Measurements from ENCODE around the gene KIDINS220.

The KIDINS220 gene

DNA sequence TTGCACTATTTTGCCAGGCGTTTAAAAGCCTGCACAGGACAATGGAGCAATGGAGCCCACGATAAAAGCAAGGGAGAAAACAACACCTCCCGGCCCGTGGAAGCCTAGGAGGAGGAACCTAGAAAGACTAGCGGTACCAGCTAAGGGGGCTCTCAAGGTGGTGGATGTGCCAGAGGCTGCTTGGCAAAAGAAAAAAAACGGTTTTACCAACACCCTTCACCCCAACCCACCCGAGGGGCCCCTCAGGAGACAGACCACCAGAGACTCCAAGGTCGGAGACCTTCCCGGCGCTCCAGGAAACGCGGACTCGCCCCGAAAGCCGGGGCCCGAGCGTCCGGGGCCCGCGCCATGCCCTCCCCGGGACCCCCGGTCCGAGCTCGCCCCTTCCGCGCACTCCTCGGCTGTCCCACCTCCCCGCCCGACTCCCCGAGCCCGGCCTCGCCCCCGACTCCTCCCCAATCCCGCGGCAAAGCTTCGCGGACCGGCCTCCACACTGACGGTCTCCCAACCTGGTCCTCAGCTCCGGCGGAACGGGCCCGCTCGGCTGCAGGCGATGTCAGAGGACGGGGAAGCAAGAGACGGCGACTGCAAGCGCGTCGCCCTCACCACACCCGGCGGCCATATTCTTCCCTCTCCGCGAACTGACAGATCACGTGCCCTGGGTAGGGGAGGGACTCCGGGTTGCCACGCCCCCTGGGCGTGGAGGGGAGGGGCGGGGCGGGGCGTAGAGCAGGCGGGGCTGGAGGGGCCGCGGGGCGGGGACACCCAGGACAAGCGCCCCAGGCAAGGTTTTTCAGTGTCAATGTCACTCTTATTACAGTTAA is at the start of gene KIDINS220:
KIDINS220 (minus strand) TSS at position 643 of the 824 bp plus-strand sequence. CDS start 10,520 bp downstream, outside the sequence.
- DNase-seq (ENCODE audit: low read depth in 2 of 2) = peak; percentile 72 to 77

DNA sequence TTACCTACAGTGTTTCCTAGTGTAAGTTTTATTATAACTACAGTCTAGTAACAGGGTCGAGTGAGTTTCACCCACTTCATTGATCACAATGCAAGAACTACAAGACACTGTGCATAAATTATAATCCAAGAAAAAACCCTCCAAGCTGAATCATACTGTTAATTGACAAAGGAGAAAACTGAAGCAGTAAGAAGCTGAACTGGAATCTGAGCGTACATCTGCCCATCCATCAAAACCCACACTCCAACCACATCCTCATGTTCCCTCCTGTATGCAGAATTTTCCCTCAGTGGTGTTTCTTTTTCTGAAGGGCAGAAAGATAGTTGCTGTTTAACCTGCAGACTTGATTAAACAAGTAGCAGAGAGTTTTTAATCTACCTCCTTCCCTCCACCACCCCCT is 49.5 kb upstream of the KIDINS220 start:
- DNase-seq (ENCODE audit: low read depth in 2 of 2) = no peak

DNA sequence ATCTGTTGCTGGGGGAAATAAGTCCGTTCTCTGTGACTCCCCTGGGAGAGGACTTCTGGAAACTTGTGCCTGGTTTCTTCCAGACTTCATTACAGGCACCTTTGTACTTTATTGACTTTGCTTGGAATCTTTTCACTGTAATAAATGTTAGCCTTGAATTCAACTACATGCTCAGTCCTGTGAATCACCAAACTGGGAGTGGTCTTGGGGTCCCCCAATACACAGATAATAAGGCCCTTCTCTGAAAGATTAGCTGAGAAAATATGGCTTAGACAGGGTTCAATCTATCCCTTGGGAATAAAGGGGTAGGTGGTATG is 48.7 kb upstream of the KIDINS220 start:
- DNase-seq (ENCODE audit: low read depth in 2 of 2) = no peak

DNA sequence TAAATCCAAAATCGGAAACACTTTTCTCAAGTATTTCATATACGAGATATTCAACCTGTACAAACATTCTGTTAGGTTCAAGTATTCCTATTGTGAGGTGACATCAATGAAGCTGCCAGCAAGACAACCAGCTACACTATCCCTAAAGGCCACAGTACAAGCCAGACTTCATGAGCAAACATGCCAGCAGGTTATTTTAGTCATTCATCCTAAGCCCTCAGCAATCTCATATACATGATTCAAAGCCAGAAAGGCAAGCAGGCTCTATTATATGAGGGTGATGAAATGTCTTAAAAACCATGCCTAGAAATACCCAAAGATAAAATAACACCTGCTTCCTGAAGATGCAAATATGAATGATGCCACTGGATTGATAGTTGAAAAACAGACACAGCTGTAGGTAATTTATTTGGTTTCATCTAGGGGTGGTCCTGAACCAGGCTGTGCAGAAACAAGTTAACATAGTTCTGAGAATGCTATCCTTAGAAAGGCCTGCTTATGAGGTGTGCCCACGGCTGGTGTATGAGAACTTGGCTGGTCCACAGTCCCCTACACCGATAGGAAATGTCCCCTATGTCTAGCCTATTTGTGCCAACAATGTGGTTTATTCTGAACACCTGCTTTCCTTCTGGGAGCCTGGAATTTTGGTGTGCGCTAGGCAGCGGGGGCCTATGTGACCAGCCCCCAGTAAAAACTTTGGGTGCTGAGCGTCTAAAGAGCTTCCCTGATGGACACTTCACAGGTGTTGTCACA is 48.2 kb upstream of the KIDINS220 start:
- DNase-seq (ENCODE audit: low read depth in 2 of 2) = no peak

DNA sequence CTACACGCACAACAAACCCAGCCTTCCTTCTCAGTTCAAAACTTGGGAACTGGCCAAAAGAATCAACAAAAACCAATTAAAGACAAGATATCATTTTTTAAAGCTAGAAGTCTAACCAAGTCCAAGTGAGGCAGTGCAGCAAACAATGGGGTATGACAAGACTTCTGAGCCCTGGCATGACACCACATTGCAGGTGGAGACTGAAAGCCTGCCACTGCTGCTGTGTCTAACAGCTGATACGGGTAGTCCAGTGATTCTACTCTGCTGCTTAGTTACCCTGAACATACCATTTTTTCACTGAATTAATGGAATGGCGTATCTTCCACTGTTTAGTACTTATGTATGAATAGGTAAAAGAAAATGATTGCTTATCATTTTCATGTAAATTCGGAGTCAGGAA is 47.4 kb upstream of the KIDINS220 start:
- DNase-seq (ENCODE audit: low read depth in 2 of 2) = no peak

DNA sequence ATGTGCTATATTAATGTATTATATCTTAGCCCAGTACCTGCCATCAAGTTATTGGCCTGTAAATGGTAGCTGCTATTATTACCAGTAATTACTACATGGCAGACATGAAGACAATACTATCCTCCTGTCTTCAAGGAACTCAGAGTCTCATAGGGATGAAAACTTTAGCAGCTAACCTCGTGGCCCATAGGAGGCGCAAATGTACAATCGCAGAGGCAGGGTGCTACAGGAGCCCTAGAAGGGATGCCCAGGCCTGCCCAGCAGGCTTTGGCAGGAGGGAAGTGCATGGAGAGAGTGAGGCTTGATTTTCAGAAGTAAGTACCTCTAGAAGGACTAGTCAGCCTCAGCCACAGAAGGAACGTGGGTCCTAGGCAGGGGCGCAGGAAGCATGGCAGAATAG is 44.7 kb upstream of the KIDINS220 start:
- DNase-seq (ENCODE audit: low read depth in 2 of 2) = no peak

DNA sequence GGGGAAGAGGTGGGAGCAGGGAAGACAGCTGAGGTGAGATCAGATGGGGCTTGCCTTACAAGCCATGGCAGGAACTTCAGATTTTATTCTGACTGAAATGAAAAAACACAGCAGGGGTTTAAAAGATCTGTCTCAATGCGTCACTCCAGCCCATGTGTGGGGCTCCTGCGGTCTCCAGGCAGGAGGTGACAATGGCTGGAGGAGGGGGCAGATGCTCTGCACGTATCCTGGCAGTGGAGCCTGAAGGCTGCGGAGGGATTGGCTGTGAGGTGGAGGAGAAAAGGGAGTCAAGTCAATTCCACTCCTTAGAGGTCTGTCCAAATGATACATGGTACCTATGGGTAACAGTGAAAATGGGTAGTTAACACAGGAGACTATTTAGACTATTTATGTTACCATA is 40.5 kb upstream of the KIDINS220 start:
- DNase-seq (ENCODE audit: low read depth in 2 of 2) = no peak

DNA sequence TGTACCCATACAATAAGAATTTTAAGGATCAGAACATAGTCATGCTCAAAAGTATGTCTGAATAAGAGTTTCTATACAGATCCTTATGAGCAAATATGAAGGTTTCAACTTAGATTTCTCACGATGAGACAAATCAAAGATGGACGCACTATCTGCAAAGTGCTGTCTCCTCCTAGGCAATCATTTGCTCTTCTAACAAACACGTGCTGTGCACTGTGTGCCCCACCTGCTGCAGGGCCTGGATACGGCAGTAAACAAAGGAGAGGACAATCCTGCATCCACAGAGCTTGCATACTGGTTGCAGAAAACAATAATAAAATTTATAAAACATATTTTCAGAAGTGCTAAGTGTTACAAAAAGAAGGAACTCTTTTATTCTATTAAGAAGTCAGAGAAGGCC is 39.9 kb upstream of the KIDINS220 start:
- DNase-seq (ENCODE audit: low read depth in 2 of 2) = no peak

DNA sequence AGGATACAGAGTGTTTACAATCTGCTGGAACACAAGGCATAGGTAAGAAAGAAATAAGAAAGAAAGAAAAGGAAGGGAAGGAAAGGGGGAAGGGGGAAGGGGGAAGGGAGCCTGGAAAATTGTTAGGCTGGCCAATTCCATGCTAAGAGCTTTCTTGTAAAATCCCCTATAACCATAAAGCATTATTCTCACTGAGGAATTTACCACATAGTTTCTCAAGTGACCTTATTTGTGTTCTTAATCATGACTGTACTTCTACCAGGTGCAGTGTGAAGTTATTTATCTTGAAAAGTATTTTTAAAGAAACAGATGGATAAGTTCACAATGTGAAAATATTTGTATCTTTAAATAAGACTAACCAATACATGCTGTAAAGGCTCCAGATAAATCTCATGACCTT is 39.2 kb upstream of the KIDINS220 start:
- DNase-seq (ENCODE audit: low read depth in 2 of 2) = no peak

DNA sequence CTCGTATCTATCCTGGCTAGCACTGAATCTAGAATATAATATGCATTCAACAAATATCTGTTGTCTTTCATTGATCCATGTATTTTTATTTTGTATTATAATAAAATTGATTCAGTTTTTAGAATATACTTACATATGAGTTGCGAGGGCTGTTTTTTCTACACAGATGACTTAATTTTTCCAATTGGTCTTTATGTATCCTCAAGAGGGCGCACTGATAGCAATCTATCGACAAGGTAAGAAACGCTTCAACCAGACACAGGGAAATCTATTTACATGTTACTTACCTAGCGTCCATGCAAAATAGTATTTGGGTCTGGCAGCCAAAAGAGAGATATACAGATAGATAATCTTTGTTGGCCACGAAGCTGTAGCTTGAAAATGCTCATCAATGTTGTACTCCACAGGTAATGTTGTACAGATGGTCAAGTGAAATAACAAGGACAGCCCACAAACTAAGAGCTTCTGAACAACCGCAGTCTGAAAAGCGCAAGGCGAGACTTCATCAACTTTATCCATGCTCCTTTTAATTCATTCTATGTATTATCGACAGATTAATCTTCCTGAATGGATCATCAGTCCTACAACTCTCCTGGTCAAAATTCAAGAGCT is 35.5 kb upstream of the KIDINS220 start:
- no peak for DNase-seq (ENCODE audit: low read depth in 2 of 2)

DNA sequence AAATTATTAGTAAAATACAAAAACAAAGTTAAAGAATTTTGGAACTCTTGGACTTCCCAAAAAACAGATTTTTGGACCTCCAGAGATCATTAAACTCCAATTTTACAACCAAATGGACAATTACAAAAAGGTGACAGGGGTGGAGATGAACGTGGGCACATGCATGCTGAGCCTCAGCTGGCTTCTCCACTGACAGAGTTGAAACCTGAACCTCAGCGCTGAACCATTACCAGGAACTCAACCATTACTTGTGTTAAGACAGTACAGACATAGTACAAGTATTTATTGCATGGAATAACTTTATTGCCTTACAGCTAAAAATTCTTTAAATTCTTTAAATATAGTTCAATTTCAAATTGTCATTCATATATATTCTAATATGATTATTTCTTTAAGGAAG is 33.0 kb upstream of the KIDINS220 start:
- no peak for DNase-seq (ENCODE audit: low read depth in 2 of 2)

DNA sequence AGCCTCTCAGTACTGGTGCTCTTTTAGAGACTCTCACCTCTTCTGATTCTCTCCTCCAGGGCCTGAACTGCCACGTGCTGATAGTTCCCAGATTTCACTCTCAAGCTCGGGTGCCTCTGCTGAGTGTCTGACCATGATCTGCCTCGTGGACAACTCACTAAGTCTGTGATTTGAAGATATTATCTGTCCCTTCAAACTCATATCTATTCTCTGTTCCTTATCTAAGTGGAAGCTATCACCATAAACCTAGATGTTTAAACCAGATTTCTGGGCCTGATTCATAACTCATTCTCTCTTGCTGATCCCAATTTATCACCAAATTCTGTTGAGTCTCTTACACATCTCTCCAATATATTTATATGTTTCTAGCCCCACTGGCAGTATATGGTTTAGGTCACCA is 29.9 kb upstream of the KIDINS220 start:
- no peak for DNase-seq (ENCODE audit: low read depth in 2 of 2)

DNA sequence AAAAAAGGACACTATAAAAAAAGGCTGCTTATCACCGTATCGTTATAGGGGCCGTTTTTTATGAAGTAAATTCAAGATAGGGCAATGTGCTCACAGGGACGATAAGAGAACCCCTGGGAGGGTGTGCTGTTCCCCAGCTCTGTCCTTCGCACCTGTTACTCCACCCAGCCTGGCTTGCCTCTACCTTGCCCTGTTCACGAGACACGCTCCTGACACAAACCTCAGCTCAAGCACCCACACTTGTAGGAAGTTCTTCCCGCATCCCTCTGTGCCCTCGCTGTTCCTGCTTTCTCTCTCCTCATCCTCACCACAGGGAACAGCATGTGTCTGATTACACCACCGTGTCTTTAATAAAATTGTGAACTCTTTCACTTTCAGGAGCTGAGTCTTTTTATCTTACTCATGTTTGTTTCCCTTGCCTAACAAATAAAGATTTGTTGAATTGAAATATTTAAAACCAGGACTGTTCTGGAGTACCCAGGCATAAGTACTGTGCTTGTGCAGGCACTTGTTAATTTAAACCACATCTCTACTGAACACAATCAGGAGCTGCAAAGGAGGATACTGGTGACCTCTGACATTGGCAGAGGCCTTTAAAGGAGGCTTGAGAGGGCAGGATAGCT is 26.0 kb upstream of the KIDINS220 start:
- no peak for DNase-seq (ENCODE audit: low read depth in 2 of 2)

DNA sequence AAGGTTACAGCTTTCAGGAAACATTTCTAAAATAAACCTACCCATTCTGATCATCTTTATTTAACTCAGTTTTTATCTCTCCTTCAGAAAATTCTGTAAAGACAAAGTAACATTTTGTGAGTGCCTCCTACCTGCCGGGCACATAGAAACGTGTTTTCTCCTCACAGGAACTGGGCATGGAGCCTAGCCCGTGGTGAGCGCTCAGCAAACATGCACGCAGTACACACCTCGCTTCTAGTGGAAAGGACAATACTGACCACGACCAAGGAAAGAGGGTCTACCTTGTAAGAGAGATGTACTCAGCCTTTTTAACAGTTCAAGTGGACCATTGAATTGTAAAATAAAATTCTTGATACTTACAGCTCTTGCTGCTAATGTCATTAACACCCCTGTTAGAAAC is 24.8 kb upstream of the KIDINS220 start:
- DNase-seq (ENCODE audit: low read depth in 2 of 2) = no peak

DNA sequence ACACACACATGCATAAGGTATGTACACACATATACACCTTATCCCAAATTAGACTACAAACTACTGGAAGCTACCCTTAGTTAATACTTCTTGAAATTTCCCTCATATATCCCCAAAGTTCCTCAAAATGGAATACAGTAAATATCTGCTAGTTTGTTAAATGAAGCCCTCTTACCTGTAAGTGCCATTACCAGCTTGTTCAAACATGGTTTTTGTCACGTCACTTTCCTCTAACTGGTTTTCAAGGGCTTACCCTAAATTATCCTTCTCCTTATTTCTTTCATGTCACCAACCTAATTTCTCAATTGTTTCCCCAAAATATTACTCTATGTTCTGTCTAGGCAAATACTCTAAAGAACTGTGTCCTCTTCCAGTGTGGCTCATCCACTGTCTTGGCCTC is 24.4 kb upstream of the KIDINS220 start:
- DNase-seq (ENCODE audit: low read depth in 2 of 2) = no peak

DNA sequence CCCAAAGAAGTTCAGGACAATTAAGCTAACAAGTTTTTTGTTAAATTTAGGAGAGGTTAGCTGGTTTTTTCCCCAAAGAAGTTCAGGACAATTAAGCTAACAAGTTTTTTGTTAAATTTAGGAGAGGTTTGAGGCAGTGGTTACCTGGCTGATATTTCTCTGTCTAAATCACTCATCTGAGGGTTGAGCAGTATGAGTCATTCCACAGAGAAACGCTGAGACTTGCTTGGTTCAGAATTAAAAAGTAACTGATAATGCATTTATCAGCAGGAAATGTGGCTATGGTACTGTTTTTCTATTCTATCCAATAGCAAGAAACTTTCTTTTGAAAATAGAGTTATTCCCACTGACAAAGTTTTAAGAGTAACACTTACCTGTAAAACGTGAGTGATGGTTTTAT is 22.8 kb upstream of the KIDINS220 start:
- no peak for DNase-seq (ENCODE audit: low read depth in 2 of 2)

DNA sequence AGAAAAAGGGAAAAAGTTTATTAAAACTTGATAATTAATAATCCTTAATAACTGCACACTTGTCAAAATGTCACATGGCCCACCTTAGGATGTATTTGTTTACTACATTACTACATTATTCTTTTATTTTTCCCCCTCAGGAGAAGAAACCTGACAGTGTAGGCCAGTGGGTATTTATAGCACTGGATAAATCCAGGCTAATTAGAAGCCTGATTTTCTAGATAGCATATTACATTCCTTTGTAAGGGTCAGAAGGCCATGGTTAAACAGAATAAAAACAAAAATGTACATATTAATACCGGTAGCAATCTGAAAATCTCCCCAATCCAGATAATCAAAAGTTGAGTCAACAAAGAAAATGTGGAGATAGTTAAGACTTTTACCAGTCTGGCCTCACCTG is 21.5 kb upstream of the KIDINS220 start:
- DNase-seq (ENCODE audit: low read depth in 2 of 2) = no peak

DNA sequence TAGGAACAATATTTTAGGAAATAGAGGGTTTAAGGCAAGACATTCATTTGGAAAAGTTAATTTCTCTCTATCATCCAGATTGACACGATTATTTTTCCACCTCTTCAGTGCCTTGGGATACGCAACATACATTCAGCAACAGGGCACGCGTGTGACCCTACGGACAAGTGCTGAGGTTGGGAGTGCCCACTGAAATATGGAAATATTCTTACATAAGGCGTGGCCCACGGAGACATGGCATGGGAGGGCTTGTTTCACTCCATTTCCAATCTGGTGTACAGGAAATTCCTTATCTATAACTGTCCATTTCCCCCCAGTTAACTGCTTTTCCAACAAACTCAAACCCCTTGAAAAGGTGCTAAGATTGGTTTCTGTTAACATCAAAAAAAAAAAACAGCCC is 20.9 kb upstream of the KIDINS220 start:
- DNase-seq (ENCODE audit: low read depth in 2 of 2) = no peak

DNA sequence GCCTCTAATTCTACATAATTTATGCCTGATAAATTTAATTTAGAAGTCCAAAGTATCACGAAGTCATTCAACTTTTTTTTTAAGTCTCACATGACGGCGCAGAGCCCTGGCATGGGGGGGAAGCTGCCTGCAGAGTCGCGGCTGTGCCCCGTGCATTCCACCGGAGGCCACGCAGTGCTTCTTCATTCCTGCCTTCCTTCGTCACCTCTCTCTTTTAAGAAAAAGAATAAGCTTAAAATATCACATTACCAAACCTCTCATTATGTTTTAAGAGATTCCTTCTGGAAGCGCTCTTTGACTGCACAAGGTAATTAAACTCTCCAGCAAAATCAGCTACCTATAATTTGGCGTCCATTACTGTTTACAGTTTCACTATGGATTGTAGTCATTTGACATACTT is 20.3 kb upstream of the KIDINS220 start:
- DNase-seq (ENCODE audit: low read depth in 2 of 2) = no peak

DNA sequence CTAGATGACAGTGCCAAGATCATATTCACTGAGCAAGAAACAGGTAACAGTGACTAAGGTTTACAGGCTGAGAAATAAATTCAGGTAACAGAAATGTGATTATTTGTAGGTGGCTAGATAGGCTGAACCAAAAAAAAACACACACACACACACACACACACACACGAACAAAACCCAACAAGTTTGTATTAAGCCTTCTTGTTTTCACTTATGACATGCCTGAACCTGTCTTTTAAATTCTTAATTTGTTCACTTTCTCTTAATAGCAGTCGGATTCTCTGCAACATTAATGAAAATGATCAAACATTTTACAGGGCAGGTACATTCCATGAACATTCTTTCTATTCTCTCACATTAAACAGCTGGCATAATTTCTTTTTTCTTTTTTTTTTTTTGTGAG is 18.8 kb upstream of the KIDINS220 start:
- DNase-seq (ENCODE audit: low read depth in 2 of 2) = no peak

DNA sequence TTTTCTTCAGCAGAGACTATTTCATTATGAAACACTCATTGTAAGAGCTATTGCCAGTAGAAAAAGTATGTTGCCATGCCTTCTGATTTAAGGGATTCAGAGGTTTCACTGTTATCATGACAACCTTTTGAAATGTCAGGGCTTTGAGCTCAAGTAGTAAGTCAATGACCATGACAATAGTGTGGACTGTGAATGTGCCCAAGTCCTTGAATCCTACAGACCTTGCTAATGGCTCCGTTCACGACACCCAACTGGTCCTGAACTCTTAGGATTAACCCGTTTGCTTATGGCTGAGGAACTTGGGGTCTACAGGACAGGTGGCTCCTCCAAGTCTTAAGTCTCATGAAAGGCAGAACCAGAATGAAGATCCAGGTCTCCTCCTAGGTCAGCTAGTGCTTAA is 17.6 kb upstream of the KIDINS220 start:
- no peak for DNase-seq (ENCODE audit: low read depth in 2 of 2)

DNA sequence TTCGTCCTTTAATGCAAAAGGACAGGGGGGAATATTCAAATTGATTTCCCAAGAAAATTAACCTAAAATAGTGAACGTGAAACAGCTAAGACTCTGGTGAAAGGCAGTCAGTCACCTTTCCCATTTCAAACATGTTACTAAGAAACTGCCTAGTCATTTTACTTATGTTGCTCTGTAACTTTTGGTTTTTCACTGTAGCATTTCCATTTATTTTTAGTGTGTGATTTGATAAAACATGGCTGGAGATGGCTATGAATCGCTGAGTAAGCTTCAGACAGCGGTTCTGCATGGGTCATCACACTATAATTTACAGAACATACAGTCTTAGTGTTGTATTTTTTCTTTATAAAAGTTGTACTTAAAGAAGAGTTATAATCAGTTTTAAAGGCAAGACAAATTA is 16.0 kb upstream of the KIDINS220 start:
- DNase-seq (ENCODE audit: low read depth in 2 of 2) = no peak
